Neural progenitor cell (in vitro differentiated cells): Measurements from ENCODE around the gene ZNF716.

ENCODE experiments used
- EZH2 ChIP-seq: fragments of 200-600 bp; sonication (generic); IDR thresholded peaks from 2 replicates; pipeline ENCODE4 v1.6.1; 2017; ENCODE audit warnings: antibody characterized with exemption, mild to moderate bottlenecking, moderate library complexity
- EZH2phosphoT487 ChIP-seq: fragments of 200-600 bp; sonication (generic); IDR thresholded peaks from 2 replicates; pipeline ENCODE4 v1.6.1; 2017; ENCODE audit warnings: antibody characterized with exemption
- TF ChIP-seq, protein P1 (sequence below): fragments of 200-600 bp; sonication (generic); IDR thresholded peaks from 2 replicates; pipeline ENCODE4 v1.5.1; 2017; ENCODE audit warnings: antibody characterized with exemption, mild to moderate bottlenecking

DNA sequence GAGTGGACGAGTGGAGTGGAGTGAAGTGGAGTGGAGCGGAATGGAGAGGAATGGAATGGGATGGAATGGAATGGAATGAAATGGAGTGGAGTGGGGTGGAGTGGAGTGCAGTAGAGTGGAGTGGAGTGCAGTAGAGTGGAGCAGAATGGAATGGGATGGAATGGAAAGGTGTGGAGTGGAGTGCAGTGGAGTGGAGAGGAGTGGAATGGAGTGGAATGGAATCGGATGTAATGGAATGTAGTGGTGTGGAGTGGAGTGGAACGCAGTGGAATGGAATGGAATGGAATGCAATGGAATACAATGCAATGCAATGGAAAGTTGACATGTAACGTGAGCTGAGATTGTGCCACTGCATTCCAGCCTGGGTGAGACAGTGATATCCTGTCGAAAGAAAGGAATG lies 46.4 kb downstream of the ZNF716 start:
- TF ChIP-seq, protein P1, sequence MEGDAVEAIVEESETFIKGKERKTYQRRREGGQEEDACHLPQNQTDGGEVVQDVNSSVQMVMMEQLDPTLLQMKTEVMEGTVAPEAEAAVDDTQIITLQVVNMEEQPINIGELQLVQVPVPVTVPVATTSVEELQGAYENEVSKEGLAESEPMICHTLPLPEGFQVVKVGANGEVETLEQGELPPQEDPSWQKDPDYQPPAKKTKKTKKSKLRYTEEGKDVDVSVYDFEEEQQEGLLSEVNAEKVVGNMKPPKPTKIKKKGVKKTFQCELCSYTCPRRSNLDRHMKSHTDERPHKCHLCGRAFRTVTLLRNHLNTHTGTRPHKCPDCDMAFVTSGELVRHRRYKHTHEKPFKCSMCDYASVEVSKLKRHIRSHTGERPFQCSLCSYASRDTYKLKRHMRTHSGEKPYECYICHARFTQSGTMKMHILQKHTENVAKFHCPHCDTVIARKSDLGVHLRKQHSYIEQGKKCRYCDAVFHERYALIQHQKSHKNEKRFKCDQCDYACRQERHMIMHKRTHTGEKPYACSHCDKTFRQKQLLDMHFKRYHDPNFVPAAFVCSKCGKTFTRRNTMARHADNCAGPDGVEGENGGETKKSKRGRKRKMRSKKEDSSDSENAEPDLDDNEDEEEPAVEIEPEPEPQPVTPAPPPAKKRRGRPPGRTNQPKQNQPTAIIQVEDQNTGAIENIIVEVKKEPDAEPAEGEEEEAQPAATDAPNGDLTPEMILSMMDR: no peak
- TF ChIP-seq EZH2 (no peak), EZH2phosphoT487 (no peak)
